ENCODE data around the gene REV3L.

- TF ChIP-seq, protein P1, sequence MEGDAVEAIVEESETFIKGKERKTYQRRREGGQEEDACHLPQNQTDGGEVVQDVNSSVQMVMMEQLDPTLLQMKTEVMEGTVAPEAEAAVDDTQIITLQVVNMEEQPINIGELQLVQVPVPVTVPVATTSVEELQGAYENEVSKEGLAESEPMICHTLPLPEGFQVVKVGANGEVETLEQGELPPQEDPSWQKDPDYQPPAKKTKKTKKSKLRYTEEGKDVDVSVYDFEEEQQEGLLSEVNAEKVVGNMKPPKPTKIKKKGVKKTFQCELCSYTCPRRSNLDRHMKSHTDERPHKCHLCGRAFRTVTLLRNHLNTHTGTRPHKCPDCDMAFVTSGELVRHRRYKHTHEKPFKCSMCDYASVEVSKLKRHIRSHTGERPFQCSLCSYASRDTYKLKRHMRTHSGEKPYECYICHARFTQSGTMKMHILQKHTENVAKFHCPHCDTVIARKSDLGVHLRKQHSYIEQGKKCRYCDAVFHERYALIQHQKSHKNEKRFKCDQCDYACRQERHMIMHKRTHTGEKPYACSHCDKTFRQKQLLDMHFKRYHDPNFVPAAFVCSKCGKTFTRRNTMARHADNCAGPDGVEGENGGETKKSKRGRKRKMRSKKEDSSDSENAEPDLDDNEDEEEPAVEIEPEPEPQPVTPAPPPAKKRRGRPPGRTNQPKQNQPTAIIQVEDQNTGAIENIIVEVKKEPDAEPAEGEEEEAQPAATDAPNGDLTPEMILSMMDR (IDR thresholded peaks at IDR 0.05; ENCODE audit: insufficient read depth, low read depth, low read length), result no peak
- TF ChIP-seq EZH2 (IDR thresholded peaks at IDR 0.05; ENCODE audit: insufficient read depth, low read length), result no peak
These were observed 160.9 kb downstream of the REV3L start for GRCh38 chr6:111322145-111322544.
